GM12878 (cell line): Measurements from ENCODE around the gene C20orf173. TPM values are rescaled to one million over a fixed set of nuclear protein-coding genes. Genes with fewer than 3 reads are reported as not detected.

Source experiments
- ATAC-seq: fragments of 200-7000 bp; cut with Tn5 transposase; 3 replicates; pipeline ENCODE4 v1.9.1; 2020; ENCODE audit warnings: mild to moderate bottlenecking, moderate library complexity
- BruUV-seq: library from RNA; stranded (reverse); fragments of 400-500 nt; replicated peaks from 2 replicates; lab custom pipeline; 2021; lab: Mats Ljungman, UMichigan
- CTCF ChIA-PET: fragments of 300-600 bp; sonication (Branson Sonifier 250); formaldehyde crosslinking; extraction: SDS; loops from one replicate; lab custom pipeline; 2021; ENCODE audit warnings: inconsistent platforms; lab: Yijun Ruan, JAX
- POLR2A ChIA-PET: fragments of 350-600 bp; formaldehyde crosslinking; extraction: SDS; loops from one replicate; lab custom pipeline; 2021; ENCODE audit warnings: inconsistent platforms; lab: Charles Lee
- RAD21 ChIA-PET: fragments of 300-600 bp; sonication (Branson Sonifier 250); formaldehyde crosslinking; loops from one replicate; lab custom pipeline; 2023; ENCODE audit warnings: antibody characterized with exemption; ENCODE audit not compliant: unreplicated experiment; lab: Charles Lee
- SMC1A ChIA-PET: fragments of 300-600 bp; sonication (Branson Sonifier 250); formaldehyde crosslinking; loops from one replicate; lab custom pipeline; 2023; ENCODE audit not compliant: unreplicated experiment, uncharacterized antibody; lab: Charles Lee
- DNase-seq: peaks from one replicate; pipeline ENCODE4 v3.0.0-alpha.2; 2011; ENCODE audit warnings: low read depth, low spot score
- FAIRE-seq: peaks from 3 replicates; lab custom pipeline; 2011; peaks lifted over from hg19 to GRCh38; lab: Jason Lieb, UNC
- H2AFZ ChIP-seq: 2 replicates; pipeline ENCODE4 v1.6.0; 2011; ENCODE audit warnings: low read depth, low read length, control low read depth; ENCODE audit not compliant: control insufficient read depth
- H3K27ac ChIP-seq: 2 replicates; pipeline ENCODE4 v1.5.1; 2011; ENCODE audit warnings: control low read depth; ENCODE audit not compliant: control insufficient read depth, insufficient read depth
- H3K27me3 ChIP-seq, 2 experiments: replicated peaks in 1 of 2; 2 replicates each; pipeline versions ENCODE4 v1.6.0 to v1.6.1; 2011; ENCODE audit warnings: low read length in 1 of 2; ENCODE audit not compliant: control insufficient read depth in 2 of 2, insufficient read depth in 2 of 2
- H3K36me3 ChIP-seq, 2 experiments: 2 replicates each; pipeline ENCODE4 v1.5.1; 2011; ENCODE audit warnings: low read length in 1 of 2; ENCODE audit not compliant: control insufficient read depth in 2 of 2, insufficient read depth in 2 of 2
- H3K4me1 ChIP-seq: 2 replicates; pipeline ENCODE4 v1.6.1; 2011; ENCODE audit warnings: mild to moderate bottlenecking, low read length, moderate library complexity, mixed read lengths; ENCODE audit not compliant: control insufficient read depth, insufficient read depth
- H3K4me2 ChIP-seq: 2 replicates; pipeline ENCODE4 v1.6.0; 2011; ENCODE audit warnings: control low read depth; ENCODE audit not compliant: control insufficient read depth, insufficient read depth
- H3K4me3 ChIP-seq: fragments of 200-600 bp; sonication (generic); 2 replicates; pipeline ENCODE4 v1.5.1; 2016
- H3K79me2 ChIP-seq: 2 replicates; pipeline ENCODE4 v1.6.0; 2011; ENCODE audit warnings: low read length; ENCODE audit not compliant: control insufficient read depth, insufficient read depth
- H3K9ac ChIP-seq: 2 replicates; pipeline ENCODE4 v1.8.0; 2011; ENCODE audit warnings: low read length, control low read depth, mixed read lengths; ENCODE audit not compliant: control insufficient read depth, insufficient read depth
- H3K9me3 ChIP-seq: replicated peaks from 3 replicates; pipeline ENCODE4 v1.5.1; 2011; ENCODE audit warnings: mild to moderate bottlenecking, low read length; ENCODE audit not compliant: control insufficient read depth, insufficient read depth
- H4K20me1 ChIP-seq: 2 replicates; pipeline ENCODE4 v1.6.0; 2011; ENCODE audit not compliant: control insufficient read depth, insufficient read depth
- CBX3 ChIP-seq: fragments of 200-600 bp; sonication (generic); IDR thresholded peaks from 2 replicates; pipeline ENCODE4 v1.6.1; 2016; ENCODE audit warnings: low read depth, borderline replicate concordance
- GATAD2B ChIP-seq: fragments of 450-650 bp; conservative IDR thresholded peaks from 2 replicates; pipeline ENCODE4 v1.6.1; 2017; ENCODE audit warnings: low read depth, mild to moderate bottlenecking, moderate library complexity
- POLR2A ChIP-seq: IDR thresholded peaks from 2 replicates; pipeline ENCODE4 v1.6.1; 2011; ENCODE audit warnings: low read depth, mild to moderate bottlenecking, low read length
- RAD51 ChIP-seq: fragments of 450-650 bp; IDR thresholded peaks from 2 replicates; pipeline ENCODE4 v1.6.1; 2016; ENCODE audit warnings: moderate library complexity, mild to moderate bottlenecking, inconsistent platforms
- RELB ChIP-seq: fragments of 450-650 bp; IDR thresholded peaks from 2 replicates; pipeline ENCODE4 v1.6.1; 2017; ENCODE audit warnings: low read depth, mild to moderate bottlenecking, moderate library complexity
- SMAD5 ChIP-seq: IDR thresholded peaks from 2 replicates; pipeline ENCODE4 v1.6.1; 2016; ENCODE audit warnings: antibody characterized with exemption, low read depth
- ZBTB40 ChIP-seq: fragments of 450-650 bp; IDR thresholded peaks from 2 replicates; pipeline ENCODE4 v1.6.1; 2016; ENCODE audit warnings: mild to moderate bottlenecking, moderate library complexity, borderline replicate concordance
- WGBS: methylation state at CpG from one replicate; pipeline ENCODE4 v1.1.6; 2016; ENCODE audit warnings: low lambda C conversion rate; ENCODE audit not compliant: insufficient replicate concordance, insufficient coverage; ENCODE audit errors: missing lambda C conversion rate; 5-methylcytosine and 5-hydroxymethylcytosine counted together
- in situ Hi-C: fragments of 300-500 bp; cut with MboI; formaldehyde crosslinking; loops from 9 replicates; pipeline ENCODE4 v1.14.3; 2018; ENCODE audit warnings: mixed read lengths
- intact Hi-C: fragments of 100-400 bp; cut with micrococcal nuclease; formaldehyde crosslinking; loops from one replicate; pipeline ENCODE4 v1.14.2; 2022; ENCODE audit not compliant: unreplicated experiment
- polyA plus RNA-seq, 11 experiments: library from polyadenylated mRNA; depleted of rRNA in 4 of 11; unstranded in 6 of 11; stranded (reverse) in 5 of 11; fragments of >200 nt; fragmentation: Nextera tagmentation in 4 of 11; fragmentation: Illumina TruSeq in 1 of 11; extraction: Ambion mirVana in 4 of 11; extraction: Trizol in 1 of 11; gene quantifications; 1 replicate in 1 of 11; 2 replicates in 10 of 11; pipeline versions ENCODE4 v1.2.1 to v1.2.3, GENCODE V29; 2011 to 2016; ENCODE audit warnings: inconsistent platforms in 2 of 11, missing spikeins in 2 of 11, low read depth in 1 of 11
- total RNA-seq, 4 experiments: library from RNA; depleted of rRNA in 3 of 4; stranded (reverse); fragments of >200 nt in 3 of 4; fragmentation: Illumina TruSeq in 1 of 4; extraction: Trizol in 1 of 4; gene quantifications; 2 replicates each; pipeline versions ENCODE4 v1.2.1 to v1.2.3, GENCODE V29; 2013 to 2021
- TF ChIP-seq, protein P1 (sequence below): IDR thresholded peaks from 2 replicates; pipeline ENCODE4 v1.6.1; 2011; ENCODE audit warnings: borderline replicate concordance, low read depth, mild to moderate bottlenecking, moderate library complexity, low read length; ENCODE audit not compliant: insufficient read depth, poor library complexity, severe bottlenecking

Gene C20orf173
- total and polyA plus RNA-seq, 10 of the 15 experiments (the other 5 are each of a cell fraction or from before 2014, with no cell fraction given), result not detected

- in situ Hi-C loops, result no loop called here
- Histone ChIP-seq H3K4me3 (no peak overlapping the region), H3K4me1 (peaks cover 29% of the 10 kb centered on the region), H3K9ac (no peak overlapping the region), H3K79me2 (no peaks in the 10 kb centered on the region), H3K9me3 (no peaks in the 10 kb centered on the region), H3K36me3 (peaks cover 11 to 35% of the 10 kb centered on the region in 2 experiments; a peak in 3 of 4 replicates), H3K27me3 (no peaks in the 10 kb centered on the region), H2AFZ (no peak overlapping the region), H3K27ac (no peak overlapping the region), H4K20me1 (peaks cover 5% of the 10 kb centered on the region), H3K4me2 (no peak overlapping the region)
- FAIRE-seq, result no peak
- DNase-seq, result no peak
- RAD21 ChIA-PET, result no interaction called here
- 100% methylated on average over 4 of the region's 5 CpGs for WGBS
- POLR2A ChIA-PET, result no interaction called here
- TF ChIP-seq SMAD5 (no peak), POLR2A (no peak), CBX3 (no peak), GATAD2B (no peak), RAD51 (no peak), ZBTB40 (no peak), RELB (no peak)
- TF ChIP-seq, protein P1, sequence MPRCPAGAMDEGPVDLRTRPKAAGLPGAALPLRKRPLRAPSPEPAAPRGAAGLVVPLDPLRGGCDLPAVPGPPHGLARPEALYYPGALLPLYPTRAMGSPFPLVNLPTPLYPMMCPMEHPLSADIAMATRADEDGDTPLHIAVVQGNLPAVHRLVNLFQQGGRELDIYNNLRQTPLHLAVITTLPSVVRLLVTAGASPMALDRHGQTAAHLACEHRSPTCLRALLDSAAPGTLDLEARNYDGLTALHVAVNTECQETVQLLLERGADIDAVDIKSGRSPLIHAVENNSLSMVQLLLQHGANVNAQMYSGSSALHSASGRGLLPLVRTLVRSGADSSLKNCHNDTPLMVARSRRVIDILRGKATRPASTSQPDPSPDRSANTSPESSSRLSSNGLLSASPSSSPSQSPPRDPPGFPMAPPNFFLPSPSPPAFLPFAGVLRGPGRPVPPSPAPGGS, result no peak
- SMC1A ChIA-PET, result interaction anchor here (1.2 kb wide), 1 partner anchor 37 kb away, joined by 3 read pairs; the partner anchor contains the start of gene ERGIC3
- BruUV-seq, result no TSS peak
- intact Hi-C loops, result no loop called here
- no peak for ATAC-seq
- CTCF ChIA-PET, result no interaction called here
Observed at GRCh38 chr20:35504751-35505150, 24.7 kb downstream of the C20orf173 start.
